Thyroid gland (tissue), 4 donors: Measurements from ENCODE around the gene TMEM183A.

Experiments
- CTCF ChIP-seq, 6 experiments: fragments of 200-600 bp in 3 of 6; fragments of 450-650 bp in 3 of 6; sonication (generic) in 3 of 6; IDR thresholded peaks; one replicate each; pipeline ENCODE4 v1.5.1; 2016 to 2019; ENCODE audit warnings: antibody characterized with exemption in 6 of 6, mild to moderate bottlenecking in 2 of 6, inconsistent platforms in 1 of 6, moderate library complexity in 1 of 6
- POLR2A ChIP-seq, 2 donors: fragments of 450-650 bp; IDR thresholded peaks; one replicate each; pipeline ENCODE4 v1.6.1; 2017; ENCODE audit warnings: antibody characterized with exemption in 2 of 2, mild to moderate bottlenecking in 2 of 2, moderate library complexity in 1 of 2

DNA sequence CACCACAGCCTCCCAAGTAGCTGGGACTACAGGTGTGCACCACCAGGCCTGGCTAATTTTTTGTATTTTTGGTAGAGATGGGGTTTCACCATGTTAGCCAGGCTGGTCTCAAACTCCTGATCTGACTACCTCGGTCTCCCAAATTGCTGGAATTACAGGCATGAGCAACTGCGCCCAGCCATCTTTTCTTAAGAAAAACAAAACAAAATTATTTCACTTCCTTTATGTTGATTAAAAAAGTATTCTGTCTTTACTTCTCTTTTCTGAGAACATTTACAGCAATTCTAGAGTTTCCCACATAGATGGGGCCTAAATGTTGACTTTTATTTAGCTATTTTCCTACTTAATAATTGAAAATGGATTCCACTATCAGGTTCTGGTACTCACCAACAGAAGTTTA is 17.3 kb upstream of the TMEM183A start:
- TF ChIP-seq CTCF (IDR thresholded peaks at IDR 0.05) (no peak), POLR2A (IDR thresholded peaks at IDR 0.05) (no peak)
